Neutrophil (primary cell): Measurements from ENCODE around the gene CHST13.

Experiments used
- H3K27ac ChIP-seq: fragments of 200-600 bp; sonication (generic); 2 replicates; pipeline ENCODE4 v1.5.1; 2016; ENCODE audit warnings: mild to moderate bottlenecking, moderate library complexity
- H3K27me3 ChIP-seq: fragments of 200-600 bp; sonication (generic); 2 replicates; pipeline ENCODE4 v1.6.0; 2016; ENCODE audit warnings: mild to moderate bottlenecking
- H3K36me3 ChIP-seq: fragments of 200-600 bp; sonication (generic); 2 replicates; pipeline ENCODE4 v1.5.1; 2017
- H3K4me1 ChIP-seq, 2 experiments: fragments of 200-600 bp in 1 of 2; sonication (generic) in 1 of 2; 1 replicate in 1 of 2; 2 replicates in 1 of 2; pipeline versions ENCODE4 v1.5.1 to v1.6.1; 2013 to 2016; ENCODE audit warnings: low read depth in 1 of 2, low read length in 1 of 2, mild to moderate bottlenecking in 1 of 2, moderate library complexity in 1 of 2; ENCODE audit not compliant: control insufficient read depth in 1 of 2, insufficient read depth in 1 of 2
- H3K4me3 ChIP-seq, 2 experiments: fragments of 200-600 bp in 1 of 2; sonication (generic) in 1 of 2; 1 replicate in 1 of 2; 2 replicates in 1 of 2; pipeline ENCODE4 v1.5.1; 2013 to 2016; ENCODE audit warnings: low read depth in 1 of 2, low read length in 1 of 2, mild to moderate bottlenecking in 1 of 2, moderate library complexity in 1 of 2
- H3K9me3 ChIP-seq: fragments of 200-600 bp; sonication (generic); 2 replicates; pipeline ENCODE4 v1.5.1; 2016
- TF ChIP-seq, protein P1 (sequence below): fragments of 200-600 bp; sonication (generic); IDR thresholded peaks from 2 replicates; pipeline ENCODE4 v1.5.1; 2016; ENCODE audit warnings: antibody characterized with exemption

The CHST13 gene

DNA sequence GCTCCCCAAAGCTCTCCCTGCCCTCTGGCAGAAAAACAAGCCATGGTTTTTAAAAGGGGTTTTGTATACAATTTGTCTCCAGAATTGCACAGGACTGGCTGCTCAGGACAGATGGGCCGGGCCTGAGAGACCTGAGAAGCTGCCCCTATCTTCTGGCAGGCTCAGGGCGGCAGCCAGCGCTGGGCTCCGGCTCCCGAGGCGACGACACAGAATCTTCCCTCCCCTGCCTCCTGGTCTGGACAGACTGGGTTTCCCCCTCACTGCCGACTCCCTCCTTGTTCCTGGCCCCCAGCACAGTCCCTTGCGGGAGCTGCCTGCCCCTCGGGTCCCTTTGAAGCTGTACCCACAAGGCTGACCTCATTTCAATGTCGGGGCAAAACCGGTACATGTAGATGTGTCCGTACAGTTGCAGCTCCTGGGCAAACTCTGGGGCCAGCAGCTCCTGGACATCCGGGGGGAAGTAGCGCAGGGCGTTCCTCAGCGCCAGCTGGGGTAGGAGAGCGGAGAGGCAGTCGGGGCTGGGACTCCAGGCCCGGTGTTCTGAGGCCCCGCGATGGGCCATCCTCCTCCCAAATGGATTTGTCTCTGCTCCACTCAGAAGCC lies 13.5 kb upstream of the CHST13 start:
- no peaks in the 10 kb centered on the region for H3K27me3 ChIP-seq
- no peak overlapping the region for H3K4me3 ChIP-seq
- no peaks in the 10 kb centered on the region for H3K9me3 ChIP-seq
- H3K36me3 ChIP-seq = no peaks in the 10 kb centered on the region
- TF ChIP-seq, protein P1, sequence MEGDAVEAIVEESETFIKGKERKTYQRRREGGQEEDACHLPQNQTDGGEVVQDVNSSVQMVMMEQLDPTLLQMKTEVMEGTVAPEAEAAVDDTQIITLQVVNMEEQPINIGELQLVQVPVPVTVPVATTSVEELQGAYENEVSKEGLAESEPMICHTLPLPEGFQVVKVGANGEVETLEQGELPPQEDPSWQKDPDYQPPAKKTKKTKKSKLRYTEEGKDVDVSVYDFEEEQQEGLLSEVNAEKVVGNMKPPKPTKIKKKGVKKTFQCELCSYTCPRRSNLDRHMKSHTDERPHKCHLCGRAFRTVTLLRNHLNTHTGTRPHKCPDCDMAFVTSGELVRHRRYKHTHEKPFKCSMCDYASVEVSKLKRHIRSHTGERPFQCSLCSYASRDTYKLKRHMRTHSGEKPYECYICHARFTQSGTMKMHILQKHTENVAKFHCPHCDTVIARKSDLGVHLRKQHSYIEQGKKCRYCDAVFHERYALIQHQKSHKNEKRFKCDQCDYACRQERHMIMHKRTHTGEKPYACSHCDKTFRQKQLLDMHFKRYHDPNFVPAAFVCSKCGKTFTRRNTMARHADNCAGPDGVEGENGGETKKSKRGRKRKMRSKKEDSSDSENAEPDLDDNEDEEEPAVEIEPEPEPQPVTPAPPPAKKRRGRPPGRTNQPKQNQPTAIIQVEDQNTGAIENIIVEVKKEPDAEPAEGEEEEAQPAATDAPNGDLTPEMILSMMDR = no peak
- no peaks in the 10 kb centered on the region for H3K4me1 ChIP-seq
- H3K27ac ChIP-seq = no peak overlapping the region

DNA sequence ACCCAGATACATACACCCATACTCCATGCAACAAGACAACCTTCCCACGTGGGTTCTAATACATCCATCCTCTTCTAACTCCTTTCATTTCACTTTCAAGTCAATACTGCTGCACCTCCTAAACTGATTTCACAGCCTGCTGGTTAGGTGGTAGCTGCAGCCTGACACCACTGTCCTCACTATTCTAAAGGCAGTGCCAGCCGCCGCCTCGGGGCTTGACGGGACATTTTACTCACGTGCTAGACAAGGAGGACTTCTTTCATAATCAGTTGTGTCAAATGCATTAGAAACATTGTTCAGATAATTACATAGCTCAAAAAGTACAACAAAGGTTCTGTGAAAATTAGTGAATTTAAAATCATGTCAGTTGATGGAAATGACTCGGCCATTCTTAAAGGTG lies 12.7 kb upstream of the CHST13 start:
- Histone ChIP-seq H3K36me3 (no peaks in the 10 kb centered on the region), H3K27ac (no peak overlapping the region), H3K27me3 (no peaks in the 10 kb centered on the region), H3K4me1 (no peaks in the 10 kb centered on the region), H3K9me3 (no peaks in the 10 kb centered on the region), H3K4me3 (no peak overlapping the region)
- TF ChIP-seq, protein P1 = no peak

DNA sequence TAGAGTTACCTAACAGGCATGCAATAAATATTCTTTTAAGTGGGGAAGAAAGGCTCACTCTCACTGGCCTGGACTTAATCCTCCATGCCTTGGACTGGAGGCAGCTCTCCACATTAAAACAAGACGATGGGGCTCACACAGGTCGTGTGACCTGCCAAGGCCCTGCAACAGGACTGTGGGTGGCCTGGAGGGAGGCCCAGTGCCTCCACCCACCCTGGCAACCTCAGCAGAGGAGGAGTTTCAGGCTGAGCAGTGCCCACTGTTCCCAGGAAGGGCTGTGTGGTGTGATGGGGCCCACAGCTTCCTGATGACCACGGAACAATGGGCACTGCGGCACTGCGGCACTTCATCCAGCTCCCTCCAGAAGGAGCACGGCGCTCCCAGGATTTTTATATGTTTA lies 11.9 kb upstream of the CHST13 start:
- Histone ChIP-seq H3K9me3 (no peaks in the 10 kb centered on the region), H3K27me3 (no peaks in the 10 kb centered on the region), H3K4me1 (no peaks in the 10 kb centered on the region), H3K27ac (no peak overlapping the region), H3K4me3 (no peak overlapping the region), H3K36me3 (no peaks in the 10 kb centered on the region)
- TF ChIP-seq, protein P1 = no peak

GRCh38 chr3:126512916-126513650 lies 10.9 kb upstream of the CHST13 start:
- Histone ChIP-seq H3K4me3 (no peak overlapping the region), H3K36me3 (no peaks in the 10 kb centered on the region), H3K27ac (no peak overlapping the region), H3K27me3 (peaks cover 2% of the 10 kb centered on the region), H3K9me3 (no peaks in the 10 kb centered on the region), H3K4me1 (no peaks in the 10 kb centered on the region)
- TF ChIP-seq, protein P1 = no peak

GRCh38 chr3:126514161-126514560 lies 9.8 kb upstream of the CHST13 start:
- Histone ChIP-seq H3K4me3 (no peak overlapping the region), H3K27ac (no peak overlapping the region), H3K4me1 (no peaks in the 10 kb centered on the region), H3K27me3 (peaks cover 9% of the 10 kb centered on the region), H3K9me3 (no peaks in the 10 kb centered on the region), H3K36me3 (no peaks in the 10 kb centered on the region)
- TF ChIP-seq, protein P1 = no peak
